H9 (cell line): ENCODE results near the gene SLC2A4. TPM values are rescaled to one million over a fixed set of nuclear protein-coding genes. Genes with fewer than 3 reads are reported as not detected.
A peak's percentile ranks its signal among the peaks of the same experiment; 100 is the strongest.

Source experiments
- DNase-seq: peaks from one replicate; pipeline ENCODE4 v3.0.0-alpha.2; 2017
- H2AFZ ChIP-seq: one replicate; pipeline ENCODE4 v1.6.1; 2013; ENCODE audit warnings: mild to moderate bottlenecking, low read length, control low read depth, moderate library complexity
- H2AK5ac ChIP-seq: 2 replicates; pipeline ENCODE4 v1.6.1; 2013; ENCODE audit warnings: low read length, control low read depth, mixed read lengths; ENCODE audit not compliant: insufficient read length
- H2BK120ac ChIP-seq: one replicate; pipeline ENCODE4 v1.6.1; 2013; ENCODE audit warnings: low read depth, mild to moderate bottlenecking, low read length, control low read depth, inconsistent platforms; ENCODE audit not compliant: poor library complexity, severe bottlenecking
- H2BK12ac ChIP-seq: 2 replicates; pipeline ENCODE4 v1.6.1; 2013; ENCODE audit warnings: low read length, control low read depth, mixed read lengths, low read depth; ENCODE audit not compliant: insufficient read length
- H2BK15ac ChIP-seq: 2 replicates; pipeline ENCODE4 v1.6.1; 2013; ENCODE audit warnings: low read depth, low read length, control low read depth
- H2BK20ac ChIP-seq: one replicate; pipeline ENCODE4 v1.6.1; 2013; ENCODE audit warnings: low read depth, mild to moderate bottlenecking, low read length, control low read depth, inconsistent platforms; ENCODE audit not compliant: poor library complexity, severe bottlenecking
- H2BK5ac ChIP-seq: 2 replicates; pipeline ENCODE4 v1.6.1; 2013; ENCODE audit warnings: low read length, control low read depth, mixed read lengths; ENCODE audit not compliant: insufficient read length
- H3K14ac ChIP-seq: 2 replicates; pipeline ENCODE4 v1.6.1; 2013; ENCODE audit warnings: low read length, control low read depth; ENCODE audit not compliant: insufficient read depth
- H3K18ac ChIP-seq: 2 replicates; pipeline ENCODE4 v1.6.1; 2013; ENCODE audit warnings: low read depth, mild to moderate bottlenecking, mixed read lengths, low read length, control low read depth; ENCODE audit not compliant: insufficient read length
- H3K23ac ChIP-seq: 2 replicates; pipeline ENCODE4 v1.6.1; 2013; ENCODE audit warnings: low read length, control low read depth, mixed read lengths, low read depth; ENCODE audit not compliant: insufficient read length
- H3K23me2 ChIP-seq: 2 replicates; pipeline ENCODE4 v1.6.1; 2013; ENCODE audit warnings: low read depth, mild to moderate bottlenecking, mixed read lengths, low read length, control low read depth; ENCODE audit not compliant: insufficient read length, poor library complexity, severe bottlenecking
- H3K27ac ChIP-seq: 2 replicates; pipeline ENCODE4 v1.5.1; 2013; ENCODE audit warnings: low read length, control low read depth, mixed read lengths, low read depth; ENCODE audit not compliant: insufficient read length
- H3K27me3 ChIP-seq: 2 replicates; pipeline ENCODE4 v1.6.1; 2013; ENCODE audit warnings: low read length, control low read depth, inconsistent platforms; ENCODE audit not compliant: insufficient read depth
- H3K4ac ChIP-seq: 2 replicates; pipeline ENCODE4 v1.6.1; 2013; ENCODE audit warnings: low read depth, mild to moderate bottlenecking, control low read depth, inconsistent platforms, low read length, moderate library complexity
- H3K4me1 ChIP-seq: 2 replicates; pipeline ENCODE4 v1.6.1; 2013; ENCODE audit warnings: low read length, control low read depth, inconsistent platforms; ENCODE audit not compliant: insufficient read depth
- H3K4me2 ChIP-seq: 2 replicates; pipeline ENCODE4 v1.6.1; 2013; ENCODE audit warnings: low read length, control low read depth, mixed read lengths; ENCODE audit not compliant: insufficient read length, insufficient read depth
- H3K56ac ChIP-seq: 2 replicates; pipeline ENCODE4 v1.6.1; 2013; ENCODE audit warnings: low read depth, mild to moderate bottlenecking, mixed read lengths, low read length, control low read depth; ENCODE audit not compliant: insufficient read length
- H3K79me1 ChIP-seq: 2 replicates; pipeline ENCODE4 v1.6.1; 2013; ENCODE audit warnings: low read depth, mild to moderate bottlenecking, moderate library complexity, low read length, control low read depth, inconsistent platforms; ENCODE audit not compliant: insufficient read depth, poor library complexity, severe bottlenecking
- H3K79me2 ChIP-seq: 2 replicates; pipeline ENCODE4 v1.6.1; 2013; ENCODE audit warnings: low read length, control low read depth, inconsistent platforms; ENCODE audit not compliant: insufficient read depth
- H3K9ac ChIP-seq: 2 replicates; pipeline ENCODE4 v1.6.1; 2013; ENCODE audit warnings: low read length, control low read depth, mixed read lengths; ENCODE audit not compliant: insufficient read length; ENCODE audit errors: extremely low read depth
- H3K9me3 ChIP-seq: one replicate; pipeline ENCODE4 v1.6.1; 2013; ENCODE audit warnings: low read depth, low read length, inconsistent platforms; ENCODE audit not compliant: control insufficient read depth
- H3T11ph ChIP-seq: one replicate; pipeline ENCODE4 v1.6.1; 2013; ENCODE audit warnings: mild to moderate bottlenecking, low read length, control low read depth, inconsistent platforms
- H4K20me1 ChIP-seq: one replicate; pipeline ENCODE4 v1.6.1; 2013; ENCODE audit not compliant: control insufficient read depth, insufficient read length, insufficient read depth
- H4K5ac ChIP-seq: 2 replicates; pipeline ENCODE4 v1.6.1; 2013; ENCODE audit warnings: low read depth, mild to moderate bottlenecking, mixed read lengths, low read length, control low read depth; ENCODE audit not compliant: insufficient read length
- H4K8ac ChIP-seq: replicated peaks from 2 replicates; pipeline ENCODE4 v1.6.1; 2013; ENCODE audit warnings: low read length, control low read depth, mixed read lengths, low read depth; ENCODE audit not compliant: insufficient read length
- H4K91ac ChIP-seq: 2 replicates; pipeline ENCODE4 v1.6.1; 2013; ENCODE audit warnings: low read depth, mild to moderate bottlenecking, moderate library complexity, mixed read lengths, low read length, control low read depth; ENCODE audit not compliant: insufficient read length
- H3K27ac Mint-ChIP-seq, 3 experiments: 2 replicates in 2 of 3; 3 replicates in 1 of 3; pipeline ENCODE4 v1.8.0; 2020 to 2021; ENCODE audit warnings: mixed read lengths in 3 of 3, mild to moderate bottlenecking in 1 of 3, moderate library complexity in 1 of 3
- H3K27me3 Mint-ChIP-seq: 2 replicates; pipeline ENCODE4 v1.8.0; 2021; ENCODE audit warnings: low read depth, mild to moderate bottlenecking, moderate library complexity, mixed read lengths
- H3K36me3 Mint-ChIP-seq, 3 experiments: 2 replicates in 2 of 3; 3 replicates in 1 of 3; pipeline ENCODE4 v1.8.0; 2020 to 2021; ENCODE audit warnings: low read depth in 3 of 3, mixed read lengths in 3 of 3; ENCODE audit not compliant: insufficient read depth in 1 of 3
- H3K4me1 Mint-ChIP-seq, 2 experiments: 2 replicates each; pipeline ENCODE4 v1.8.0; 2020; ENCODE audit warnings: mixed read lengths in 2 of 2
- H3K4me3 Mint-ChIP-seq, 2 experiments: 2 replicates in 1 of 2; 3 replicates in 1 of 2; pipeline ENCODE4 v1.8.0; 2020 to 2021; ENCODE audit warnings: mild to moderate bottlenecking in 2 of 2, mixed read lengths in 2 of 2, moderate library complexity in 1 of 2
- H3K9me3 Mint-ChIP-seq, 2 experiments: 2 replicates in 1 of 2; 3 replicates in 1 of 2; pipeline ENCODE4 v1.8.0; 2020; ENCODE audit warnings: mild to moderate bottlenecking in 2 of 2, mixed read lengths in 2 of 2, moderate library complexity in 1 of 2
- CTCF ChIP-seq: fragments of 200-600 bp; sonication (generic); conservative IDR thresholded peaks from 3 replicates; pipeline ENCODE4 v1.8.0; 2021; ENCODE audit warnings: antibody characterized with exemption, mild to moderate bottlenecking
- WGBS: extraction: QIAGEN DNeasy Blood & Tissue Kit; methylation state at CpG from one replicate; pipeline ENCODE4 v1.1.7; 2013; ENCODE audit warnings: missing lambda C conversion rate, low lambda C conversion rate, mixed read lengths; ENCODE audit not compliant: insufficient read length; ENCODE audit errors: extremely low coverage; 5-methylcytosine and 5-hydroxymethylcytosine counted together
- total RNA-seq: library from RNA; stranded (reverse); gene quantifications from 2 replicates; pipeline ENCODE4 v1.2.1, GENCODE V29; 2021

SLC2A4 gene
- total RNA-seq, 1 experiment from 2014 or later, result 4.4 TPM

DNA sequence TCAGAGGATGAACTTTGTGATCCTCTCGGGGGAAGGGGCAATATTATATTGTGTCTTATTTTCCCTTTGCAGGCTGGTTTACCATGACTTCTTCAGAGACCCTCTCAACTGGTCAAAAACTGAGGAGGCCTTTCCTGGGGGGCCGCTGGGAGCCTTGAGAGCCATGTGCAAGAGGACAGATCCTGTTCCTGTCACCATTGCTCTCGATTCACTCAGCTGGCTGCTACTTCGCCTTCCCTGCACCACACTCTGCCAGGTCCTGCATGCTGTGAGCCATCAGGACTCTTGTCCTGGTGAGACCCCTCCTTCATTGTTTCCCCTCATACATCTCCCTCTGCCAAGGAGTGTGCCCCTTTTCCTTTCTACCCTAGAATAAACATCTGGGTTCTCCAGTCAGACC, 27.0 kb upstream of the SLC2A4 start:
- Histone ChIP-seq H3K14ac (no peak overlapping the region), H3K27me3 (no peaks in the 10 kb centered on the region), H2BK5ac (no peak overlapping the region), H2BK12ac (no peak overlapping the region), H2AK5ac (no peak overlapping the region), H3K9ac (no peak overlapping the region), H3K79me2 (peaks cover 16% of the 10 kb centered on the region; the same call in 1 of the 2 replicates), H3K23me2 (peaks cover 6% of the 10 kb centered on the region), H3K79me1 (peaks cover 4% of the 10 kb centered on the region), H3K56ac (no peak overlapping the region), H3K27ac (no peak overlapping the region), H3K4me2 (no peak overlapping the region), H2BK15ac (no peak overlapping the region), H3K9me3 (no peaks in the 10 kb centered on the region), H2AFZ (no peak overlapping the region), H3K23ac (no peak overlapping the region), H4K91ac (no peak overlapping the region), H4K20me1 (no peaks in the 10 kb centered on the region), H3K4ac (no peak overlapping the region), H4K8ac (no peak overlapping the region), H3K4me1 (no peaks in the 10 kb centered on the region; the same call in 1 of the 2 replicates), H3T11ph (no peak overlapping the region), H2BK20ac (no peak overlapping the region), H3K18ac (no peak overlapping the region), H2BK120ac (no peak overlapping the region), H4K5ac (no peak overlapping the region)
- no peak for TF ChIP-seq CTCF
- no CpG with 5 or more reads among the region's 4 CpGs for WGBS
- no peaks in the 10 kb centered on the region; the same call in 1 of the 2 replicates for H3K27me3 Mint-ChIP-seq
- no peak overlapping the region; a peak in 1 of 7 replicates for H3K27ac Mint-ChIP-seq
- H3K36me3 Mint-ChIP-seq, result peaks cover 25 to 54% (median 52%) of the 10 kb centered on the region in 3 experiments
- DNase-seq, result no peak
- H3K4me3 Mint-ChIP-seq, result peak overlapping the region in 1 of 2 experiments; percentile 27; a peak in 1 of 5 replicates
- H3K4me1 Mint-ChIP-seq, result peaks cover 18 to 26% of the 10 kb centered on the region in 2 experiments
- H3K9me3 Mint-ChIP-seq, result no peaks in the 10 kb centered on the region
